ENCODE results near the gene YWHAB.

DNA sequence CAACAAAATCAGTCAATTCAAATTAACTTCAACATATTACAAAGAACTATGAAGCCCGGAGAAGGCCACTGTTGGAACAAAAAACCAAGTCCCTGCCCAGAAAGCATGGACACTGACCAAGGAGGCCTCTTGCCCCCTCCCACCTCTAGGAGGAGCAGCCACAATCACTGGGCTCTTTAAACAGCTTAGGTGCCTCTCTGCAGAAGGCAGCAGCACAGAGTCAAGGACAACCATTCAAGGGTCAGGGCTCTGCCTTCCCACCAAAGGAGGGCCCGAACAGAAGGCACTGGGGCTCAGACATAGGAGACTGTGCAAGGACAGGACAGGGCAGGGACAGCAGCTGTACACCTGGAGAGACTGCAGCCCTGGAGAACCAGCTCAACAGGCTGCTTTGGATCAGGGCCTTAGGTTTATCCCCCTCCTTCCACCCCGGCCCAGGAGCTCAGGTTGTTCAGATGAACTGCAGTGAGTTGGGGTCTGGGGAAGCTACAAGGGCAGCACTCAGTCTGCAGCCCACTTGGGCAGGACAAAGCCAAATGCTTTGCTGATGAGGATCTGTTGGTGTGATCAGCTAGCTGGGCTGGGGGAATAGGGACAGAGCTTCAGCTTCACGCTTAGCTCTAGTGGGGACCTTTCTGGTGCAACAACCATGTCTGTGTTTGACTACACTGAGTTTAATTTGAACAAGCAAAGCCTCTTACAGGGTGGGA, 56.9 kb downstream of the YWHAB start:
- TF ChIP-seq, protein P1, sequence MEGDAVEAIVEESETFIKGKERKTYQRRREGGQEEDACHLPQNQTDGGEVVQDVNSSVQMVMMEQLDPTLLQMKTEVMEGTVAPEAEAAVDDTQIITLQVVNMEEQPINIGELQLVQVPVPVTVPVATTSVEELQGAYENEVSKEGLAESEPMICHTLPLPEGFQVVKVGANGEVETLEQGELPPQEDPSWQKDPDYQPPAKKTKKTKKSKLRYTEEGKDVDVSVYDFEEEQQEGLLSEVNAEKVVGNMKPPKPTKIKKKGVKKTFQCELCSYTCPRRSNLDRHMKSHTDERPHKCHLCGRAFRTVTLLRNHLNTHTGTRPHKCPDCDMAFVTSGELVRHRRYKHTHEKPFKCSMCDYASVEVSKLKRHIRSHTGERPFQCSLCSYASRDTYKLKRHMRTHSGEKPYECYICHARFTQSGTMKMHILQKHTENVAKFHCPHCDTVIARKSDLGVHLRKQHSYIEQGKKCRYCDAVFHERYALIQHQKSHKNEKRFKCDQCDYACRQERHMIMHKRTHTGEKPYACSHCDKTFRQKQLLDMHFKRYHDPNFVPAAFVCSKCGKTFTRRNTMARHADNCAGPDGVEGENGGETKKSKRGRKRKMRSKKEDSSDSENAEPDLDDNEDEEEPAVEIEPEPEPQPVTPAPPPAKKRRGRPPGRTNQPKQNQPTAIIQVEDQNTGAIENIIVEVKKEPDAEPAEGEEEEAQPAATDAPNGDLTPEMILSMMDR (IDR thresholded peaks at IDR 0.05) = no peak
- TF ChIP-seq EZH2 (IDR thresholded peaks at IDR 0.05; ENCODE audit: borderline replicate concordance, insufficient read depth, low read depth, low read length, poor library complexity, severe bottlenecking) = no peak

Data from B cell (primary cell).